Measurements from ENCODE around the gene VWA8. TPM values are rescaled to one million over a fixed set of nuclear protein-coding genes. Genes with fewer than 3 reads are reported as not detected.

The VWA8 gene
- total and polyA plus RNA-seq, 9 donors, result 4.5 to 25.1 (median 21.0) TPM

DNA sequence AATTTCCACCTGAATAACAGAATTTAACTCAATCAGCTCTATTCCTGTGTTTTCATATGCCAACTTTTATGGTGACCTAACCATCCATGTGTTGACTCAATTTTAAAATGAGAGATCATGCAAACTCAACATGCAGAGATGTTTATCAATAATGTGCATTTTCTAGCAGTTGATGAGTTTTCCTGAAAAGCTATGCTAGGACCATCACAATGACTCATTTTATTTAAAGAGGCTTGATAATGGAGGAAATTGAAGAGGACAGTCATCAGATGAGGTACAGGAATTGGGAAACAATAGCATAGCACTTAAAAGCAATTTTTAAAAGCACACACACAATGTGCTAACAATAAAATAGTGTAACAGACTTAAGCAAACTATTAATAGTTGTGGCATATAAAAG is 127.1 kb downstream of the VWA8 start:
- no peaks in the 10 kb centered on the region for H3K27me3 ChIP-seq
- no peaks in the 10 kb centered on the region for H3K36me3 ChIP-seq
- no peak overlapping the region for H3K27ac ChIP-seq
- no peaks in the 10 kb centered on the region for H3K9me3 ChIP-seq
- TF ChIP-seq, protein P1, sequence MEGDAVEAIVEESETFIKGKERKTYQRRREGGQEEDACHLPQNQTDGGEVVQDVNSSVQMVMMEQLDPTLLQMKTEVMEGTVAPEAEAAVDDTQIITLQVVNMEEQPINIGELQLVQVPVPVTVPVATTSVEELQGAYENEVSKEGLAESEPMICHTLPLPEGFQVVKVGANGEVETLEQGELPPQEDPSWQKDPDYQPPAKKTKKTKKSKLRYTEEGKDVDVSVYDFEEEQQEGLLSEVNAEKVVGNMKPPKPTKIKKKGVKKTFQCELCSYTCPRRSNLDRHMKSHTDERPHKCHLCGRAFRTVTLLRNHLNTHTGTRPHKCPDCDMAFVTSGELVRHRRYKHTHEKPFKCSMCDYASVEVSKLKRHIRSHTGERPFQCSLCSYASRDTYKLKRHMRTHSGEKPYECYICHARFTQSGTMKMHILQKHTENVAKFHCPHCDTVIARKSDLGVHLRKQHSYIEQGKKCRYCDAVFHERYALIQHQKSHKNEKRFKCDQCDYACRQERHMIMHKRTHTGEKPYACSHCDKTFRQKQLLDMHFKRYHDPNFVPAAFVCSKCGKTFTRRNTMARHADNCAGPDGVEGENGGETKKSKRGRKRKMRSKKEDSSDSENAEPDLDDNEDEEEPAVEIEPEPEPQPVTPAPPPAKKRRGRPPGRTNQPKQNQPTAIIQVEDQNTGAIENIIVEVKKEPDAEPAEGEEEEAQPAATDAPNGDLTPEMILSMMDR (IDR thresholded peaks at IDR 0.05), result no peak
- no peak for TF ChIP-seq EP300 (IDR thresholded peaks at IDR 0.05)
- TF ChIP-seq POLR2A (IDR thresholded peaks at IDR 0.05), result no peak
- no peak for DNase-seq
- intact Hi-C loops (cut with DNase I), result no loop called here
- H3K4me1 ChIP-seq (ENCODE audit: insufficient read depth), result no peaks in the 10 kb centered on the region
- H3K4me3 ChIP-seq, result no peak overlapping the region

DNA sequence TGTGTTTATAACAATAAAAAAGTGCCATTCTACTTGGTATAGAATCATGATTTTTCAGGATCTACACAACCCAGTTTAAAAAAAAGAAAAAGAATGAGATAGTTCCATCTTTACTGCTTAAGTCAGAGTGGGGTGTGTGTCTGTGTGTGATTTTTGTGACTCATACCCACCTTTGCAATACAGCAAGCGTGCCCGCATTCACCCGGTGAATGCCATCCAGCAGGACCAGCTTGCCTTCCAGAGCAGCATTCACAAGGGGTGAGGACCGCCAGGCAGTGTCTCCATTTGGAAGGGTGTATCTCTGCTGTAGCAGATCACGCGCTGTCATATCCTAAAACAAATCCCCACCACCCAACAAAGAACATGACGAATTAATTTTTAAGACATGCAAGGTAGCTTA is 127.7 kb downstream of the VWA8 start:
- H3K9me3 ChIP-seq, result no peaks in the 10 kb centered on the region
- no peak for TF ChIP-seq POLR2A (IDR thresholded peaks at IDR 0.05)
- H3K4me1 ChIP-seq (ENCODE audit: insufficient read depth), result no peaks in the 10 kb centered on the region
- 98% methylated on average over 7 of the region's 7 CpGs for WGBS, 3 donors
- no peaks in the 10 kb centered on the region for H3K36me3 ChIP-seq
- H3K4me3 ChIP-seq, result no peak overlapping the region
- intact Hi-C loops (cut with DNase I), result no loop called here
- no peak overlapping the region for H3K27ac ChIP-seq
- DNase-seq, result no peak
- H3K27me3 ChIP-seq, result no peaks in the 10 kb centered on the region

GRCh38 chr13:41827507-41828213 is 133.2 kb downstream of the VWA8 start:
- TF ChIP-seq EP300 (IDR thresholded peaks at IDR 0.05) (no peak), POLR2A (IDR thresholded peaks at IDR 0.05) (no peak)
- TF ChIP-seq, protein P1 (IDR thresholded peaks at IDR 0.05), result no peak
- peak overlapping the region in 1 of 2 donors; percentile 12 for H3K27ac ChIP-seq
- H3K36me3 ChIP-seq, result no peaks in the 10 kb centered on the region
- 17 to 20% (median 18%) methylated on average over 5 of the region's 5 CpGs for WGBS, 3 donors
- no peaks in the 10 kb centered on the region for H3K4me1 ChIP-seq (ENCODE audit: insufficient read depth)
- intact Hi-C loops (cut with DNase I), result no loop called here
- no peaks in the 10 kb centered on the region for H3K9me3 ChIP-seq
- no peak overlapping the region for H3K4me3 ChIP-seq
- H3K27me3 ChIP-seq, result no peaks in the 10 kb centered on the region
- DNase-seq, result peak in 3 of 5 donors; percentile 32 to 56 (median 35)

DNA sequence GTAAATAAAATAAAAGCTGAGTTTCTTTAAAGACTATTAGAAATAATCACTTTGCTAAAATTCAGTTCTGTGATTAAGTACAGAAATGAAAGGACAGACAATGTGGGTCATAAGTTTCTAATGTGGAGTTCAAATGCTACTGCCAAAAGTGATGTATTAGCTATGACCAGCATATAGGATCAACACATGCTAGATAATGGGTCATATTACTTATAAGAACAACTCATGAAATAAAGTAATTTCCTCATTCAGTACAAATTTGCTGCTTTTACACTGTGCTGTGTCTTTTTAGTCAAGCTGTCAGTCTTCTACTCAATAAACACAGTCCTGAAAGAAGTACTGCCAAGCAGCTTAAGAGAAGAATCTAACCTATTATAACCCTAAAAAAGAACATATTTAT is 135.2 kb downstream of the VWA8 start:
- Histone ChIP-seq H3K27ac (no peak overlapping the region), H3K4me1 (ENCODE audit: insufficient read depth) (no peaks in the 10 kb centered on the region), H3K9me3 (no peaks in the 10 kb centered on the region), H3K36me3 (no peaks in the 10 kb centered on the region), H3K27me3 (no peaks in the 10 kb centered on the region), H3K4me3 (no peak overlapping the region)
- intact Hi-C loops (cut with DNase I), result no loop called here
- TF ChIP-seq EP300 (IDR thresholded peaks at IDR 0.05), result no peak
- TF ChIP-seq, protein P1 (IDR thresholded peaks at IDR 0.05), result no peak
- no peak for TF ChIP-seq POLR2A (IDR thresholded peaks at IDR 0.05)
- no peak for DNase-seq

GRCh38 chr13:41823476-41823875 is 137.4 kb downstream of the VWA8 start:
- intact Hi-C loops (cut with DNase I), result no loop called here
- Histone ChIP-seq H3K36me3 (no peaks in the 10 kb centered on the region), H3K4me3 (no peak overlapping the region), H3K27ac (no peak overlapping the region), H3K4me1 (ENCODE audit: insufficient read depth) (no peaks in the 10 kb centered on the region), H3K27me3 (no peaks in the 10 kb centered on the region), H3K9me3 (no peaks in the 10 kb centered on the region)
- 90 to 93% (median 91%) methylated on average over 4 of the region's 4 CpGs for WGBS, 3 donors
- DNase-seq, result no peak
- TF ChIP-seq POLR2A (IDR thresholded peaks at IDR 0.05), result no peak
- no peak for TF ChIP-seq EP300 (IDR thresholded peaks at IDR 0.05)
- TF ChIP-seq, protein P1 (IDR thresholded peaks at IDR 0.05), result no peak
